Thoracic aorta (tissue), 2 donors: ENCODE results near the gene MED12L. TPM values are rescaled to one million over a fixed set of nuclear protein-coding genes. Genes with fewer than 3 reads are reported as not detected.

Source experiments
- ATAC-seq: fragments of 150-250 bp; one replicate; pipeline ENCODE4 v1.8.0; 2017; ENCODE audit warnings: low read depth; ENCODE audit not compliant: insufficient number of reproducible peaks, low FRiP score
- DNase-seq: peaks from one replicate; pipeline ENCODE4 v3.0.0-alpha.2; 2020; ENCODE audit warnings: low spot score
- H3K27ac ChIP-seq, 2 donors: fragments of 200-600 bp; sonication (generic); 1 replicate in 1 of 2; 2 replicates in 1 of 2; pipeline ENCODE4 v1.5.1; 2016; ENCODE audit warnings: mild to moderate bottlenecking in 2 of 2, moderate library complexity in 2 of 2
- H3K27me3 ChIP-seq: fragments of 200-600 bp; sonication (generic); replicated peaks from 2 replicates; pipeline ENCODE4 v1.6.0; 2016; ENCODE audit warnings: mild to moderate bottlenecking; ENCODE audit not compliant: insufficient read depth
- H3K36me3 ChIP-seq: fragments of 200-600 bp; sonication (generic); one replicate; pipeline ENCODE4 v1.5.1; 2016
- H3K4me1 ChIP-seq, 2 donors: fragments of 200-600 bp; sonication (generic); 1 replicate in 1 of 2; 2 replicates in 1 of 2; pipeline versions ENCODE4 v1.5.1 to v1.6.0; 2016; ENCODE audit warnings: low read depth in 2 of 2, mild to moderate bottlenecking in 1 of 2; ENCODE audit not compliant: control insufficient read depth in 1 of 2
- H3K4me3 ChIP-seq: fragments of 200-600 bp; sonication (generic); 2 replicates; pipeline ENCODE4 v1.5.1; 2016; ENCODE audit warnings: mild to moderate bottlenecking
- H3K9me3 ChIP-seq: fragments of 200-600 bp; sonication (generic); 2 replicates; pipeline ENCODE4 v1.5.1; 2016
- total RNA-seq, 2 donors: library from RNA; depleted of rRNA; stranded (reverse); fragments of >200 nt; gene quantifications; one replicate each; pipeline versions ENCODE4 v1.1.0 to v1.2.3, GENCODE V29; 2016
- TF ChIP-seq, protein P1 (sequence below): fragments of 200-600 bp; sonication (generic); IDR thresholded peaks from one replicate; pipeline ENCODE4 v1.5.1; 2019; ENCODE audit warnings: antibody characterized with exemption

MED12L gene
- total RNA-seq, 2 donors from 2014 or later: 0.27 to 2.0 TPM

DNA sequence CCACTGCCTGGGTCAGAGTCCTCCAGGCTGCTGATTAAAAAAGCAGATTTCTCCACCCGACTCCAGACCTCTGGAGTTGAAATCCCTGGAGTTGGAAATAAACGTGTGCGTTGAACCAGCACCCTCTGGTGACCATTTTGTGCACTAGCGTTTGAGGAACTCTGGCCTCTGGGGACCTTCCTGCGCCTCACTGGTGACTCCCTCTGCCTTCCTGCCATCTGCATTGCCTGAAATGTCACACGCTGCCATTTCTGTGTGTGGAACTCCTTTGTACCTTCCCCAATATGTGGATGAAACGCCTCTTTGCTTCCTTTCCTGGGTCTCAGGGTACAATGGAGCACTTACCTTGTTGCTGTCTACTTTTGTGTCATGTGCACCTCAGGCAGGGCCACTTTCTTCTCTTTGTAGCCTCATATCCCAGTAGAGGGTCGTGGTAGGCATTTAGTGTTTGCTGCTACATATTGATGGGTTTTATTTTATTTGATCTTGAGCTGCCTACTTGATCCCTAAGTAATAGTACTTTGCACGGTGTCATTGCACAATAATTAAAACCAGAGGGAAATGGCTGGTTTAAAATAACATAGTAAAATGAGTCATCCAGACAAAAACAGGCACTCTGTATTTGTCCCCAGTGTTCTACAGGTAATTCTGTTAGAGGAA, 60.7 kb downstream of the MED12L start:
- Histone ChIP-seq H3K27ac (no peak overlapping the region), H3K9me3 (no peaks in the 10 kb centered on the region), H3K36me3 (no peaks in the 10 kb centered on the region), H3K4me1 (peaks cover 7 to 13% of the 10 kb centered on the region in 2 donors), H3K4me3 (peak overlapping the region; percentile 39), H3K27me3 (no peaks in the 10 kb centered on the region)
- ATAC-seq: peak; percentile 89
- peak; percentile 13 for DNase-seq
- TF ChIP-seq, protein P1, sequence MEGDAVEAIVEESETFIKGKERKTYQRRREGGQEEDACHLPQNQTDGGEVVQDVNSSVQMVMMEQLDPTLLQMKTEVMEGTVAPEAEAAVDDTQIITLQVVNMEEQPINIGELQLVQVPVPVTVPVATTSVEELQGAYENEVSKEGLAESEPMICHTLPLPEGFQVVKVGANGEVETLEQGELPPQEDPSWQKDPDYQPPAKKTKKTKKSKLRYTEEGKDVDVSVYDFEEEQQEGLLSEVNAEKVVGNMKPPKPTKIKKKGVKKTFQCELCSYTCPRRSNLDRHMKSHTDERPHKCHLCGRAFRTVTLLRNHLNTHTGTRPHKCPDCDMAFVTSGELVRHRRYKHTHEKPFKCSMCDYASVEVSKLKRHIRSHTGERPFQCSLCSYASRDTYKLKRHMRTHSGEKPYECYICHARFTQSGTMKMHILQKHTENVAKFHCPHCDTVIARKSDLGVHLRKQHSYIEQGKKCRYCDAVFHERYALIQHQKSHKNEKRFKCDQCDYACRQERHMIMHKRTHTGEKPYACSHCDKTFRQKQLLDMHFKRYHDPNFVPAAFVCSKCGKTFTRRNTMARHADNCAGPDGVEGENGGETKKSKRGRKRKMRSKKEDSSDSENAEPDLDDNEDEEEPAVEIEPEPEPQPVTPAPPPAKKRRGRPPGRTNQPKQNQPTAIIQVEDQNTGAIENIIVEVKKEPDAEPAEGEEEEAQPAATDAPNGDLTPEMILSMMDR: peak; percentile 84

DNA sequence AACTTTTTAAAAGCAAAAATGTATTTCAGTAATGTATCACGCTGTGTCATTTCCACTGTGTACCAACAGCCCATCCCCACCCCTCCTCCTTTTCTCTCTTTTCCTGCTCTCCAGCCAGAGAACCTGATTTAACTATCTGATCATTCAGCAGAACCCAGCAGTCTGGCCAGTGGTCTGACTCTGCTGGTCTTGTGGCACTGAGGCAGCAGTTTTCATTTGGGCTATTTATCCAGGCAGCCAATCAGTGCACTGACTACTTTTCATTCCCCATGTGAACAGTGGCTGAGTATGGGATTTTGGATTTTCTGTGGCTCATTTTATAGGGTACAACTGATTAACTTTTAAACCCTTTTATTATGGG, 61.2 kb downstream of the MED12L start:
- H3K27ac ChIP-seq: no peak overlapping the region
- ATAC-seq: no peak
- H3K27me3 ChIP-seq: no peaks in the 10 kb centered on the region
- no peaks in the 10 kb centered on the region for H3K36me3 ChIP-seq
- DNase-seq: no peak
- no peak overlapping the region for H3K4me3 ChIP-seq
- TF ChIP-seq, protein P1: no peak
- peaks cover 7 to 13% of the 10 kb centered on the region in 2 donors for H3K4me1 ChIP-seq
- no peaks in the 10 kb centered on the region for H3K9me3 ChIP-seq

DNA sequence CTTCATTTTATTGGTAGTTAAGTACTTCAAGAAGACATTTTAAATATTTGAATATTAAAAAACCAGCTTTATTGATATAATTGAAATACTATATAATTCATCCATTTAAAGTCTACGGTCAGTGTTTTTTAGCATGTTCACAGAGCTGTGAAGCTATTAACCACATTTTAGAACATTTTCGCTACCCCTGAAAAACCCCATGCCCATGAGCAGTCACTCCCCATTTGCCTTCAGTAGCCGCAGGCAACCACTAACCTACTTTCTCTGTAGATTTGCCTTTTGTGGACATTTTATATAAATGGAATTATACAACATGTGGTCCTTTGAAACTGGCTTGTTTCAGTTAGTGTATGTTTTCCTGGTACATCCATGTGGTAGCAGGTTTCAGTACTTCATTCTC, 61.8 kb downstream of the MED12L start:
- DNase-seq (no peak), ATAC-seq (no peak)
- TF ChIP-seq, protein P1: no peak
- Histone ChIP-seq H3K9me3 (no peaks in the 10 kb centered on the region), H3K4me1 (peaks cover 7 to 13% of the 10 kb centered on the region in 2 donors), H3K27ac (no peak overlapping the region), H3K36me3 (no peaks in the 10 kb centered on the region), H3K4me3 (no peak overlapping the region), H3K27me3 (no peaks in the 10 kb centered on the region)

DNA sequence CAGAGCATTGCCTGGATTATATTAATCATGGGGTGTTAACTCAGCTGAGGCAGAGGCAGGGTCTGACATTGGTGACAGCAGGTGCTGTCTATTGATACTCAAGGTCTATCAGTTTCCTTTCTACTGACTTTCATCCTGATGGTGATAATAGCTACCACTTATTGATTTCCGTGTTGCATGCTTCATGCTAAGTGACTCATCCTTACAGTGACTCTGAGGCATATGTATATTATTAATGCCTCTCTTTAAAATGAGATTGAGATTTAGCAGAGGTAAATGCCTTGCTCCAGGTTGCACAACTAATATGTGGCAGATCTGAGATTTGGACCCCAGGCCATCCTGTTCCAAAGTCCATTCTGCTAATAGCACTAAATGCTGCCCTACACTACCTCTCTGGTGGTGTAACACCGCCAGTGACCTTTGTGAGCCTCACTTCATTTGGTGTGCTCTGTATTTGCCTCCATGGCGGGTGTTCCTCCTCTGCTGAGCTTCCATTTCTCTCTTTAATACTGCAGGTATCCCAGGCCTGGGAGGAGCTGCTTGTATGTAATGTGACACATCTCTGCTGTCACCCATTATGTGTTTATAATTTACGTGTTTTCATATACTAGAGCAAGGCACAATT, 67.1 kb downstream of the MED12L start:
- H3K36me3 ChIP-seq: no peaks in the 10 kb centered on the region
- H3K4me3 ChIP-seq: no peak overlapping the region
- no peaks in the 10 kb centered on the region for H3K27me3 ChIP-seq
- H3K4me1 ChIP-seq: no peaks in the 10 kb centered on the region
- H3K27ac ChIP-seq: no peak overlapping the region
- TF ChIP-seq, protein P1: no peak
- no peaks in the 10 kb centered on the region for H3K9me3 ChIP-seq
- DNase-seq (no peak), ATAC-seq (no peak)

DNA sequence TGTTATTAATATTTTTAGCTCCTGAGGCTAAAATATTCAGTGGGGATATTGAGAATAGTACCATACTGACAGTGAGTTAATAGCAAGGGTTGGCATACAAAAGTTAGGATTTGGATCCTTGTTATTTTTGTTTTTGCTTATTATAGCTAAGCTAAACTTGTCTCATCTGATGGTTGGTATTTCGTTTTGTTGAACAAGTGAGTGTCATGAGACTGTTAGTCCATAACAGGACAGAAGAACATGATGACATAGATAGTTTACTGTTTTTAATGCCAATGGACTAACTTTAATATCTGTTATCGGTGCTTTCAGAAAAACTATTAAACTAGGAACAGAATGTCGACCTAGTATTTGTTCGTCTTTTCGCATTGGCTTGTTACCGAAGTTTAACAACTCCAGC, 69.1 kb downstream of the MED12L start:
- H3K36me3 ChIP-seq: no peaks in the 10 kb centered on the region
- H3K4me1 ChIP-seq: no peaks in the 10 kb centered on the region
- TF ChIP-seq, protein P1: no peak
- DNase-seq (no peak), ATAC-seq (no peak)
- no peak overlapping the region for H3K27ac ChIP-seq
- no peak overlapping the region for H3K4me3 ChIP-seq
- no peaks in the 10 kb centered on the region for H3K27me3 ChIP-seq
- no peaks in the 10 kb centered on the region for H3K9me3 ChIP-seq
